ENCODE results near the gene DEPDC4.
"Not testable (repeated sequence)": the region's sequence is repeated elsewhere in the genome, so short reads cannot be mapped to it uniquely, and the experiment has no call there.

GRCh38 chr12:100308138-100308537, 41.3 kb upstream of the DEPDC4 start:
- TF ChIP-seq POU2F2 (IDR thresholded peaks at IDR 0.05; ENCODE audit: borderline replicate concordance, low read depth, low read length); MLLT1 (IDR thresholded peaks at IDR 0.05): not testable (repeated sequence)
